PC-9 (cell line): ENCODE results near the gene SNX8. TPM values are rescaled to one million over a fixed set of nuclear protein-coding genes. Genes with fewer than 3 reads are reported as not detected.

Experiments used
- BruUV-seq: library from RNA; stranded (reverse); fragments of 400-500 nt; replicated peaks from 2 replicates; lab custom pipeline; 2021; lab: Mats Ljungman, UMichigan
- CTCF ChIA-PET: fragments of 300-600 bp; sonication (Branson Sonifier 250); formaldehyde crosslinking; loops from one replicate; lab custom pipeline; 2022; ENCODE audit warnings: antibody characterized with exemption; lab: Charles Lee
- POLR2A ChIA-PET: fragments of 300-600 bp; sonication (Branson Sonifier 250); formaldehyde crosslinking; loops from one replicate; lab custom pipeline; 2022; ENCODE audit warnings: antibody characterized with exemption; ENCODE audit not compliant: unreplicated experiment; lab: Charles Lee
- DNase-seq, 2 experiments: peaks; one replicate each; pipeline versions ENCODE4 v3.0.0 to v3.0.0-alpha.2; 2015 to 2022; ENCODE audit warnings: mixed read lengths in 1 of 2
- H2AFZ ChIP-seq: fragments of 200-600 bp; sonication (generic); 2 replicates; pipeline ENCODE4 v1.8.1; 2017; ENCODE audit warnings: antibody characterized with exemption
- H3F3A ChIP-seq: fragments of 200-600 bp; sonication (generic); 2 replicates; pipeline ENCODE4 v1.8.1; 2017; ENCODE audit warnings: antibody characterized with exemption, mild to moderate bottlenecking, low read depth; ENCODE audit not compliant: insufficient read depth
- H3K27ac ChIP-seq: fragments of 200-600 bp; sonication (generic); 2 replicates; pipeline ENCODE4 v1.6.1; 2016; ENCODE audit warnings: mixed run types
- H3K27me3 ChIP-seq: fragments of 200-600 bp; sonication (generic); 2 replicates; pipeline ENCODE4 v1.6.1; 2016; ENCODE audit warnings: low read depth, mixed run types; ENCODE audit not compliant: insufficient read depth
- H3K36me3 ChIP-seq: fragments of 200-600 bp; sonication (generic); 2 replicates; pipeline ENCODE4 v1.6.1; 2016; ENCODE audit warnings: low read depth, mixed run types
- H3K4me1 ChIP-seq: fragments of 200-600 bp; sonication (generic); replicated peaks from 2 replicates; pipeline ENCODE4 v1.6.1; 2016; ENCODE audit warnings: mixed run types; ENCODE audit not compliant: insufficient read depth
- H3K4me2 ChIP-seq: fragments of 200-600 bp; sonication (generic); 2 replicates; pipeline ENCODE4 v1.6.1; 2017; ENCODE audit warnings: mixed run types
- H3K4me3 ChIP-seq: fragments of 200-600 bp; sonication (generic); 2 replicates; pipeline ENCODE4 v1.6.1; 2016; ENCODE audit warnings: mixed run types
- H3K79me2 ChIP-seq: fragments of 200-600 bp; sonication (generic); 2 replicates; pipeline ENCODE4 v1.6.1; 2017; ENCODE audit warnings: low read depth, mixed run types
- H3K9me2 ChIP-seq: fragments of 200-600 bp; sonication (generic); 2 replicates; pipeline ENCODE4 v1.8.1; 2017; ENCODE audit warnings: mild to moderate bottlenecking; ENCODE audit not compliant: insufficient read depth
- H3K9me3 ChIP-seq: fragments of 200-600 bp; sonication (generic); 2 replicates; pipeline ENCODE4 v1.8.1; 2016; ENCODE audit warnings: low read depth; ENCODE audit not compliant: insufficient read depth
- H4K20me1 ChIP-seq: fragments of 200-600 bp; sonication (generic); 2 replicates; pipeline ENCODE4 v1.8.1; 2017; ENCODE audit not compliant: insufficient read depth
- EZH2 ChIP-seq: fragments of 200-600 bp; sonication (generic); IDR thresholded peaks from 2 replicates; pipeline ENCODE4 v1.8.0; 2017; ENCODE audit warnings: antibody characterized with exemption, low read depth
- intact Hi-C: fragments of 100-400 bp; cut with micrococcal nuclease; formaldehyde crosslinking; loops from one replicate; pipeline ENCODE4 v1.10.0; 2022; ENCODE audit not compliant: unreplicated experiment
- total RNA-seq: library from RNA; stranded (reverse); gene quantifications from 2 replicates; pipeline ENCODE4 v1.2.3, GENCODE V29; 2021
- TF ChIP-seq, protein P1 (sequence below): fragments of 200-600 bp; sonication (generic); conservative IDR thresholded peaks from 2 replicates; pipeline ENCODE4 v1.6.1; 2017; ENCODE audit warnings: mixed run types, antibody characterized with exemption, mild to moderate bottlenecking, moderate library complexity

Gene SNX8
- total RNA-seq, 1 experiment from 2014 or later = 102 TPM

DNA sequence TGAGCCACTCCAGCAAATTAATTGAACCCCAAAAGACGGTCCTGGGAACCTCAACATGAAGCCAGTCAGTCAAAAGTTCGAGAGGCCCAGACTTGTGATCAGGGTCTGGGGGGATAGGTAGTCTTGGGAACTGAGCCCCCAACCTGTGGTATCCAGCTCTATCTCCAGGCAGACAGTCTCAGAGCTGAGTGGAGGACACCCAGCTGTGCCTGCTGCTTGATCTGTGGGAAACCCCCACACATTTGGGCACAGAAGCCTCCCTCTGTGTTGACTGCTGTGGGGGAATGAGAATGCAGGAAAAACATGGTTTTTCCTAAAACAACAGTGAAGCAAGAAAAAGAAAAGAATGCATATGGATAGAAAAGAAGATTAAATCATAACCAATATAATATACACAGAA, 16.3 kb upstream of the SNX8 start:
- H3K9me2 ChIP-seq = no peaks in the 10 kb centered on the region
- H3K9me3 ChIP-seq = no peaks in the 10 kb centered on the region
- BruUV-seq = no TSS peak

DNA sequence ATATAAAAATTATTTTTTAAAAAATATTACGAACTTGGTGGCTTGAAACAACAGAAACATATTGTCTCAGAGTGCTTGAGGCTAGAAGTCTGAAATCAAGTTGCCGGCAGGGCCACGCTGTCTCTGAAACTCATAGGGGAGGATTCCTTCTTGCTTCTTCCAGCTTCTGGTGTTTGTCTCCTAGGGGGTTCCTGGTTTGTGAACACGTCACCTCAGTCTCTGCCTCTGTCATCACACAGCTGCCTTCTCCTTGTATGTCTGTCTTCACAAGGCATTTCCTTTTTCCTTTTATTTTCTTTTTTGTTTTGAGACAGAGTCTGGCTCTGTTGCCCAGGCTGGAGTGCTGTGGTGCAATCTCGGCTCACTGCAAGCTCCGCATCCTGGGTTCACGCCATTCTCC, 12.7 kb upstream of the SNX8 start:
- Histone ChIP-seq H2AFZ (no peak overlapping the region), H4K20me1 (no peaks in the 10 kb centered on the region), H3K4me3 (no peak overlapping the region), H3K9me3 (no peaks in the 10 kb centered on the region), H3K27me3 (no peaks in the 10 kb centered on the region), H3K36me3 (no peaks in the 10 kb centered on the region), H3K4me2 (no peak overlapping the region), H3K27ac (no peak overlapping the region), H3K4me1 (no peaks in the 10 kb centered on the region), H3F3A (0 out of 2 replicates have a peak, but pooled peaks cover 4% of the 10 kb centered on the region), H3K79me2 (no peaks in the 10 kb centered on the region), H3K9me2 (no peaks in the 10 kb centered on the region)
- no peak for DNase-seq
- no TSS peak for BruUV-seq
- TF ChIP-seq, protein P1, sequence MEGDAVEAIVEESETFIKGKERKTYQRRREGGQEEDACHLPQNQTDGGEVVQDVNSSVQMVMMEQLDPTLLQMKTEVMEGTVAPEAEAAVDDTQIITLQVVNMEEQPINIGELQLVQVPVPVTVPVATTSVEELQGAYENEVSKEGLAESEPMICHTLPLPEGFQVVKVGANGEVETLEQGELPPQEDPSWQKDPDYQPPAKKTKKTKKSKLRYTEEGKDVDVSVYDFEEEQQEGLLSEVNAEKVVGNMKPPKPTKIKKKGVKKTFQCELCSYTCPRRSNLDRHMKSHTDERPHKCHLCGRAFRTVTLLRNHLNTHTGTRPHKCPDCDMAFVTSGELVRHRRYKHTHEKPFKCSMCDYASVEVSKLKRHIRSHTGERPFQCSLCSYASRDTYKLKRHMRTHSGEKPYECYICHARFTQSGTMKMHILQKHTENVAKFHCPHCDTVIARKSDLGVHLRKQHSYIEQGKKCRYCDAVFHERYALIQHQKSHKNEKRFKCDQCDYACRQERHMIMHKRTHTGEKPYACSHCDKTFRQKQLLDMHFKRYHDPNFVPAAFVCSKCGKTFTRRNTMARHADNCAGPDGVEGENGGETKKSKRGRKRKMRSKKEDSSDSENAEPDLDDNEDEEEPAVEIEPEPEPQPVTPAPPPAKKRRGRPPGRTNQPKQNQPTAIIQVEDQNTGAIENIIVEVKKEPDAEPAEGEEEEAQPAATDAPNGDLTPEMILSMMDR = no peak
- TF ChIP-seq EZH2 = no peak
- POLR2A ChIA-PET = no interaction called here
- intact Hi-C loops = no loop called here
- CTCF ChIA-PET = interaction anchor here (0.6 kb wide), 1 partner anchor 93 kb away, joined by 5 read pairs; no protein-coding TSS in a partner anchor

More for the DNA sequence above, 16.3 kb upstream of the SNX8 start:
- no peaks in the 10 kb centered on the region for H3F3A ChIP-seq
- H2AFZ ChIP-seq = no peak overlapping the region
- no peaks in the 10 kb centered on the region for H3K4me1 ChIP-seq
- H3K79me2 ChIP-seq = no peaks in the 10 kb centered on the region
- DNase-seq = no peak
- H3K27ac ChIP-seq = no peak overlapping the region
- no peak overlapping the region for H3K4me2 ChIP-seq
- H3K36me3 ChIP-seq = no peaks in the 10 kb centered on the region
- no peak overlapping the region for H3K4me3 ChIP-seq
- TF ChIP-seq, protein P1 = no peak
- TF ChIP-seq EZH2 = no peak
- ChIA-PET CTCF (no interaction called here), POLR2A (no interaction called here)
- no peaks in the 10 kb centered on the region; the same call in 1 of the 2 replicates for H4K20me1 ChIP-seq
- intact Hi-C loops = no loop called here
- no peaks in the 10 kb centered on the region for H3K27me3 ChIP-seq

GRCh38 chr7:2325162-2325561, 10.9 kb upstream of the SNX8 start:
- CTCF ChIA-PET = no interaction called here
- no peak for DNase-seq

More at GRCh38 chr7:2325162-2325561, 10.9 kb upstream of the SNX8 start:
- TF ChIP-seq, protein P1 = no peak
- no peak for TF ChIP-seq EZH2
- no peak overlapping the region for H2AFZ ChIP-seq
- intact Hi-C loops = no loop called here
- H3K9me3 ChIP-seq = no peaks in the 10 kb centered on the region
- no peaks in the 10 kb centered on the region for H3K79me2 ChIP-seq
- 0 out of 2 replicates have a peak, but pooled peaks cover 4% of the 10 kb centered on the region for H3F3A ChIP-seq
- no peaks in the 10 kb centered on the region for H3K27me3 ChIP-seq
- no peaks in the 10 kb centered on the region for H3K4me1 ChIP-seq
- BruUV-seq = no TSS peak
- H4K20me1 ChIP-seq = no peaks in the 10 kb centered on the region
- POLR2A ChIA-PET = no interaction called here
- no peak overlapping the region for H3K4me2 ChIP-seq
- no peaks in the 10 kb centered on the region for H3K9me2 ChIP-seq
- H3K36me3 ChIP-seq = no peaks in the 10 kb centered on the region
- H3K4me3 ChIP-seq = no peak overlapping the region
- no peak overlapping the region for H3K27ac ChIP-seq
